Lower leg skin (tissue), 4 donors: Measurements from ENCODE around the gene CRYGB. TPM values are rescaled to one million over a fixed set of nuclear protein-coding genes. Genes with fewer than 3 reads are reported as not detected.

Source experiments
- DNase-seq, 2 donors: peaks; one replicate each; pipeline ENCODE4 v3.0.0-alpha.2; 2019; ENCODE audit warnings: low spot score in 2 of 2
- H3K4me3 ChIP-seq: fragments of 200-600 bp; sonication (generic); 2 replicates; pipeline ENCODE4 v1.5.1; 2017; ENCODE audit warnings: mild to moderate bottlenecking, low read depth; ENCODE audit not compliant: poor library complexity, severe bottlenecking
- POLR2A ChIP-seq, 2 donors: fragments of 450-650 bp; IDR thresholded peaks; one replicate each; pipeline ENCODE4 v1.6.1; 2016 to 2017; ENCODE audit warnings: antibody characterized with exemption in 2 of 2, mild to moderate bottlenecking in 1 of 2, moderate library complexity in 1 of 2
- WGBS, 2 donors: methylation state at CpG; one replicate each; pipeline ENCODE4 v1.1.5; 2018; 5-methylcytosine and 5-hydroxymethylcytosine counted together
- intact Hi-C: fragments of 100-400 bp; cut with DNase I; formaldehyde crosslinking; loops from one replicate; pipeline ENCODE4 v1.15.0; 2023; ENCODE audit warnings: low total_unique reads
- total RNA-seq, 4 donors: library from RNA; depleted of rRNA; stranded (reverse); fragments of >200 nt; gene quantifications; one replicate each; pipeline ENCODE4 v1.1.0, GENCODE V29; 2016
- TF ChIP-seq, protein P1 (sequence below), 3 donors: fragments of 450-650 bp; IDR thresholded peaks; one replicate each; pipeline ENCODE4 v1.5.1; 2016; ENCODE audit warnings: antibody characterized with exemption in 3 of 3, mild to moderate bottlenecking in 3 of 3, moderate library complexity in 2 of 3

The CRYGB gene, protein sequence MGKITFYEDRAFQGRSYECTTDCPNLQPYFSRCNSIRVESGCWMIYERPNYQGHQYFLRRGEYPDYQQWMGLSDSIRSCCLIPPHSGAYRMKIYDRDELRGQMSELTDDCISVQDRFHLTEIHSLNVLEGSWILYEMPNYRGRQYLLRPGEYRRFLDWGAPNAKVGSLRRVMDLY
- not detected for total RNA-seq

DNA sequence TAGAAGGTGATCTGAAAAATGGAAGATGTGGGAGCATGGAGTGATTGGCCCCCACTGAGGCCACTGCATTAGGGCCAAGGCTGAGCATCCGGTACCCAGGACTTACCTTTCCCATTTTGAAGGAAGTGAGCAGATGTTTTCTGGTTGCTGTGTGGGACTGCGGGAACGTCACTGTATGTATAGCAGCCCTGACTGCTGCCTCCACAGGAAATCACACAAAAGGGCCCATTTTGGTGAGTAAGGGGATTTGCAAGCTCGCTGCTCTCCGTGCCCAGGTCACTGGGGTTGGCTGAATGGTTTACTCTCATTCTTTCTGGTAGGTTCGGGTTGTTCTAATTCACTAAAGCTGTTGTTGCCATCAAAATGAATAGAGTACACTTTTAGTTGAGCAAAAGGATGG, at the start of gene CRYGB:
Gene CRYGB (minus strand): TSS at position 153 of the 400 bp plus-strand sequence. CDS start 38 bp downstream, at position 115.
- H3K4me3 ChIP-seq, result no peak within 1 kb of the TSS
- intact Hi-C loops, result no loop called here
- TF ChIP-seq POLR2A (IDR thresholded peaks at IDR 0.05), result no peak
- TF ChIP-seq, protein P1, sequence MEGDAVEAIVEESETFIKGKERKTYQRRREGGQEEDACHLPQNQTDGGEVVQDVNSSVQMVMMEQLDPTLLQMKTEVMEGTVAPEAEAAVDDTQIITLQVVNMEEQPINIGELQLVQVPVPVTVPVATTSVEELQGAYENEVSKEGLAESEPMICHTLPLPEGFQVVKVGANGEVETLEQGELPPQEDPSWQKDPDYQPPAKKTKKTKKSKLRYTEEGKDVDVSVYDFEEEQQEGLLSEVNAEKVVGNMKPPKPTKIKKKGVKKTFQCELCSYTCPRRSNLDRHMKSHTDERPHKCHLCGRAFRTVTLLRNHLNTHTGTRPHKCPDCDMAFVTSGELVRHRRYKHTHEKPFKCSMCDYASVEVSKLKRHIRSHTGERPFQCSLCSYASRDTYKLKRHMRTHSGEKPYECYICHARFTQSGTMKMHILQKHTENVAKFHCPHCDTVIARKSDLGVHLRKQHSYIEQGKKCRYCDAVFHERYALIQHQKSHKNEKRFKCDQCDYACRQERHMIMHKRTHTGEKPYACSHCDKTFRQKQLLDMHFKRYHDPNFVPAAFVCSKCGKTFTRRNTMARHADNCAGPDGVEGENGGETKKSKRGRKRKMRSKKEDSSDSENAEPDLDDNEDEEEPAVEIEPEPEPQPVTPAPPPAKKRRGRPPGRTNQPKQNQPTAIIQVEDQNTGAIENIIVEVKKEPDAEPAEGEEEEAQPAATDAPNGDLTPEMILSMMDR (IDR thresholded peaks at IDR 0.05), result no peak
- 72 to 81% methylated on average over 6 of the region's 6 CpGs for WGBS, 2 donors
- no peak for DNase-seq

DNA sequence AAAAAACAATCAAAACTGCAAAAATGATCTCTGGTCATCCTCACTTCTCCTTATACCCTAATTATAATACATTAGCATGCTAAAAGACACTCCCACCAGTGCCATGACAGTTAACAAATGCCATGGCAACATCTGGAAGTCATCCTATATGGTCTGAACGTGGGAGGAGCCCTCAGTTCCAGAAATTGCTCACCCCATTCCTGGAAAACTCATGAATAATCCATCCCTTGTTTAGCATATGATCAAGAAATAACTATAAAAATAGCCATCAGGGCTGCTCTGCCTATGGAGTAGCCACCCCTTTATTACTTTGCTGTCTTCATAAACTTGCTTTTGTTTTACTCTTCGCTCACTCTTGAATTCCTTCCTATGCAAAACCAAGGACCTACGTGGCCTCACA, 49.6 kb upstream of the CRYGB start:
- H3K4me3 ChIP-seq, result no peak overlapping the region
- TF ChIP-seq POLR2A (IDR thresholded peaks at IDR 0.05), result no peak
- TF ChIP-seq, protein P1 (IDR thresholded peaks at IDR 0.05), result no peak
- DNase-seq, result no peak
- WGBS, 2 donors, result 77 to 82% methylated on average over 3 of the region's 3 CpGs
- intact Hi-C loops, result no loop called here

DNA sequence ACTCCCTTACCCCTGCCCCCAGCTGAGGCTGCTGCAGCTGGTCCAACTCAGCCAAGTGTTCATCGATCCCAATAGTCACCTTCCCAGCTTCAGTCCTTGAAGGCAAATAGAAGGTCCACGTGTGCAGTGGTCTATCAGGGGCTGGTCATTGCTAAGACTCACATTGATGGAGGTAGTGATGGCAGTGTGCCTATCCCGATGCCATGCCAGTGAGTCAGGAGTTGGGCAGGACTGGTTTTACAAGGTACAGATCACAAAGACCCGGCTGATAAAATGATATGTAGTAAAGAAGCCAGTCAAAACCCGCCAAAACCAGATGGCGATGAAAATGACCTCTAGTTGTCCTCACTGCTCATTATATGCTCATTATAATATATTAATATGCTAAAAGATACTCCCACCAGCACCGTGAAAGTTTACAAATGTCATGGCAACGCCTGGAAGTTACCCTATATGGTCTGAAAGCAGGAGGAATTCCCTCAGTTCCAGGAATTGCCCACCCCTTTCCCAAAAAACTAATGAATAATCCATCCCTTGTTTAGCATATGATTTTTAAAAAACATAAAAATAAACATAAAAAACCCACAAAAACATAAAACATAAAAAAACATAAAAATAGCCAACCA, 46.8 kb upstream of the CRYGB start:
- H3K4me3 ChIP-seq, result no peak overlapping the region
- WGBS, 2 donors, result 68 to 69% methylated on average over 8 of the region's 8 CpGs
- no peak for DNase-seq
- intact Hi-C loops, result no loop called here
- no peak for TF ChIP-seq POLR2A (IDR thresholded peaks at IDR 0.05)
- TF ChIP-seq, protein P1 (IDR thresholded peaks at IDR 0.05), result no peak

DNA sequence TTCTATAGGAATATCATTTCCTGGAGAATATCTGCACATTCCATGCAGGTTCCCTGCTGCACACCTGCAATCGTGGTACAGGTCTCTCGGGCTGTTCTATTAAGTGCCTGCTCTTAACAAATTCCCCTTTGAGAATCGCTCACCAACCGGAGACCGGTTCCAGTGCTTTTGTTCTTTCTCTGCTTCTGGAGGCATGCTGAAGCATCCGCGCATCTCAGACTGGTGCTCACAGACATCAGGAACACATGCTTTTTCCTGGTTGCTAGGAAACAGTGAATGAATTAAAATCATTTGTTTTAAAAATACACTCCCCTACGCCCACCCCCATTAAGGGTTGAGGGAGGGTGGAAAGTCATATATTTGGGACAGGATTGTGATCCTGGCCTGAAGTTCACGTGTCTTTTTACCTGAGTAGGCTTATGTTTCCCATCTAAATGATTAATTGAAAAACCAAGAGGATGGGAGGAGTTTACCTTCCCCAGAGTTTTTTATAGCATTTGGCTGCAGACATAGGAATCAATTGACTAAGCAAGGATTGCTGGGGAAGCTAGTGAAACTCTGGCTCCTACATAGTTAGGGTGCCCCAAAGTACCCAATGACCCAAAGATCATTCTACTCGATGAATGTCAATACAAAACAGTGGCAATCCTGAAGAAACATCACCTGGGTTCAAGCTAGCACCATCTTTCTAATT, 44.0 kb upstream of the CRYGB start, which contains the start of gene C2orf80:
Gene C2orf80 (minus strand): TSS at position 221 of the 694 bp plus-strand sequence. CDS start 3,044 bp downstream, outside the sequence.
- no peak for TF ChIP-seq POLR2A (IDR thresholded peaks at IDR 0.05)
- TF ChIP-seq, protein P1 (IDR thresholded peaks at IDR 0.05), result no peak
- H3K4me3 ChIP-seq, result no peak within 1 kb of the TSS
- 61% methylated on average over 10 of the region's 10 CpGs for WGBS, 2 donors
- intact Hi-C loops, result no loop called here
- no peak for DNase-seq

DNA sequence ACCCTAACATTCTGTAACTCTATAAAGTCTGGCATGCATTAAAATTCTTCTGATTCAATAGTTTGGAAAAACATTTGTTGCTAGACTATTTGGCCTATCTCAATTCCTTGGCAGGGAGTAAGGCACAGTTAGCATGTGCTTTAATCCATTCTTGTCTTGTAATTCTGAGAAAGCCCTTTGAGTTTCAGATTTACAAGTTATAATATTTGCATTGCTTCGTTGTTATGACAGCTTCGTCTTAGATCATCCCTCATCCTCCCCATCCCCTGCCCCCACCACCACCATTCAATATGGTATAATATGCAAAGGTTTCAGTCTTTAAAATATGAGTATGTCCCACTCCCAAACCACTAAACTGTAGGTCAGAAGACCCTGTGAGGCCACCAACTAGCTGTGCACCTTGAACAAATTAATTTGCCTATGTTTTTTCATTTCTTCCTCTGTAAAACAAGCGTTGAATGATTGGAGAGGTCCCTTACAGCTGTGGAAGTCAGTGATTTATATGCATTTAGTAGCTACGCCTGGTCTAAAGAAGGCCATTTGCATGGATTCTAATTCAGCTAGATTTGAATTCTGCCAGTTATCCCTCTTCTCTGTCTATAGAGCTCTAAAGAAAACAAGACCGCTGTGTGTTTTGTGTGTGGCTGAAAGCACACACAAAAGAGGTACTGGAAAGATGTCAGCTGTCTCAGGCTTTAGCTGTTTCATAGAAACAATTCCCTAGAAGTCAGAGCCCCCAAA, 43.3 kb upstream of the CRYGB start:
- intact Hi-C loops, result no loop called here
- WGBS, 2 donors, result 72 to 75% methylated on average over 5 of the region's 5 CpGs

More for the DNA sequence above, 43.3 kb upstream of the CRYGB start:
- TF ChIP-seq, protein P1 (IDR thresholded peaks at IDR 0.05), result no peak
- TF ChIP-seq POLR2A (IDR thresholded peaks at IDR 0.05), result no peak
- DNase-seq, result no peak
- no peak overlapping the region for H3K4me3 ChIP-seq
